GM18858 (cell line): ENCODE results near the gene DKK3.

ENCODE experiments used
- ATAC-seq: cut with Tn5 transposase; IDR thresholded peaks from one replicate; pipeline ENCODE4 v1.9.1; 2021; ENCODE audit not compliant: unreplicated experiment

Gene DKK3

DNA sequence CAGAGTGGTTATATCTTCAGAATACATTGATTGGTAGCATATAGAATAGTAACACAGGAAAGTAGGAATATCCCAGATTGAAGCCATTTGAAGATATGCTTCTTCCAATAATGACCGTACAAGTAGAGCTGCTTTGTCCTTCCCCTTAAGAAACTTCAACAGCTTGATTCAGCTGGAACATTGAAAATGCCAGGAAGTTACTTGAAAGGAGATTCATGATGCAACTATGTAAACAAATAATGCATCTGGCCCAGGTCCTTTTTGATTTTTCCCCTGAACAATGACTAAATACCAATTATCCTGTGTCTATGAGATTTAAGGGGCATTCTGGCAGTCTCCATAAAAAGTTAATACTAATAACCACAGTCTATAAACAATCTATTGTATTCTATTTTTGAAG lies 3.0 kb downstream of the DKK3 start:
- ATAC-seq: no peak

GRCh38 chr11:12005061-12005460 lies 3.4 kb downstream of the DKK3 start:
- no peak for ATAC-seq

- no peak for ATAC-seq
Measured at GRCh38 chr11:12003815-12004214, 4.6 kb downstream of the DKK3 start.

DNA sequence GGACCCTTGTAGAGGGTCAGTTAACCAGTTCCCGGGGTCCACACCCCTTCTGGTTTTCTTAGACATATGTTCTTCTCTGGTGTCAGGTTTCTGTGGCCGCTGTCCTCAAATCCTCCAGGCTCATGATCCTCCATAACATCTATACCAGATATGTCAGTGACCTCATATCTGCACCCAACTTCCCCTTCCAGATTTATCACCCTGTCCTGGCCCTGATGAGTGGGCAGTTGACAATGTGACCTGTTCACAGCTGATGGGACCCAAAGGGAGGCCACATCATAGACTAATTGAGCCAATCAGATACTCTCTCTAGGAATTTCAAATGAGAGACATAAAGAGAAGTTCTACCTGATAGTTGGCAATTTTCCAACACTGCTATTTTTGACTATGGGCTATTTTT lies 5.1 kb downstream of the DKK3 start:
- ATAC-seq: no peak

DNA sequence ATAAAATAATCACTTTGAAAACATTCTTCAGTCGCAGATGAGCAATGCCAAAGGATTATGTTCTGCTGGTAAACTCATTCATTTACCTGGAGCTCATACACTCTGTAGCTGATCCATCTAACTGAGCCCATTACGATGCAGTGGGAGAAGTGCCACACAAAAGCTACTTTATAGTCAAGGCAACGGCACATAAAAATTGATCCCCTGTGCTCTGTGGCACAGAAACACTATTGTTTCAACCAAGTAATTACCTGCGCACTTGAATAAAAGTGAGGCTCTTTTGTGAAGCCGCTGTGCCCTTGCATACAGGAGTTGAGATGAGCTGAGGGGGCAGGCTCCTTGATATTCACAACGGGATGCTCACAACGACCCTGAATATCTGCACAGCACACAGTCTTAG lies 7.2 kb downstream of the DKK3 start:
- no peak for ATAC-seq

DNA sequence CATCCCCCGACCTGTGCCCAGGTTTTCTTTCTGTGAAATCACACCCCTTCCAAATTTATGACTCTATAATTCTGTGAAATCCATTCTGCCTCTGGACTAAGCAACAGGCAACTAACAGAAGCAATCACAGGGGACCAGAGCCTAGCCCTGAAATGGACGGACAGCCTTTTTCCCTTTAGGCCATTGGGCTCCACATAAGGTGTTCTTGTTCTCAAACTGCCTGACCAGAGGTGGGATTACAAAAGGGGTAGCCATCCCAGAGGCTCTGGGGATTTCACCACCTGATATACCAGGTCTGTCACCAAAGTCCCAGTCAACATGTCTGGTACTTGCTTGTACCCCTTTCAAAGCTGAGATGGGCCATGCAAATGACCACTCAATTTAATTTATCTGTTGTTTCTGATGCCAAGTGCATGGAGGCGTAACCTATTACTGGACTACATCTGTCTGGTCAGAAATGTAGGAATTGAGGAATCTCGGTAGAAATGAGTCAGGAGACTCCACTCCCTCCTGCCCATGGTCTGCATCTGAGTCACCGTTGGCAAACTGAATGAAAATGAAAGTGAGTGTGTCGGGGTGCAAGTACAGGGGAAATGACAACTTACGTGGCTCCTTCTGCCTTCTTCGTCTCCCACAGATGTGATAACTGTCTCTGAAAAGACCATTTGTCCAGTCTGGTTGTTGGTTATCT lies 10.2 kb downstream of the DKK3 start:
- no peak for ATAC-seq

DNA sequence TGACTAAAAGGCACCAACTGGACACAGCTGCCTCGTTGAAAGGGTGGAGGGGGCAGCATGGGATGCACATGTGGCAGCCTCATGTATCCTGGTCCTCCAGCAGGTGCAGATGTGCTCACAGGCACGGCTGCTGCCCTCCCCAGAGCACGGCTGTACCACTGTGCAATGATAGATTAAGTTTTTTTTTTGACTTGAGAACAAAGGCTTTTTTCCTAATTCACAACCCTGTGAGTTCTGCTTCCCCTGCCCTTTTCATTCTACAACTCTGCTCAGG lies 11.4 kb downstream of the DKK3 start:
- no peak for ATAC-seq

DNA sequence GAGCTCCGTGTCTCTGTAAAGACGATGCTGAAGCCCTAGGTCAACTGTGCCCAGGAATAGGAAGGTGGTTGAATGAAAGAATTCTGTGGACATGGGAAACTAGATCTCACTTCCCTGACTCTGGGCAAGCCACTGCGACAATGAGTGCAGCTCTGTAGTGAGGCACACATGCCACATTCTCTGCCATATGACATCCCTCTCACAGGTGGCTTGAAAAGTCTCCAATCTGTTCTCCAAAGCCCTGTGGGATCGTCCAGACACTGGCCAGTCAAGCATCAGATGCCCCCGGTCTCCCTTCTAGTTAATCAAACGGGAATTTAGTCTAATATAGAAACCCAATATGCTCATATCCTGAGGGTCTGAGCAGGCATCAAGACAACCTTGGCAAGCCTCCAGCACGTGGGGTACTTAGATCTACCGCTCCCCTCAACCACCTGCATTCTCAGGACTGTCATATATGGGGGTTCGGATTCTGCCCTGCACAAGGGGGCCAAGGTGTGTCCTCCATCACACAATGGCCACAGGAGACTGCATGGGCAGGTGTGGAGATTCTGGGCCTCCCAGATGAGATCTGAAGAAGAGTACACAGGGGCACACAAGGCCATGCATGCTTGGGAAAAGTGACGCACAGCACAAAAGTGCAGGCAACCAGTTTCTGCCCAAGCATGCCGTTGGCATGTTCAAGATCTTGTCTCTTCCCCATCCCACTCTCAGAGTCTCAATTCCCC lies 11.9 kb downstream of the DKK3 start:
- ATAC-seq: no peak

DNA sequence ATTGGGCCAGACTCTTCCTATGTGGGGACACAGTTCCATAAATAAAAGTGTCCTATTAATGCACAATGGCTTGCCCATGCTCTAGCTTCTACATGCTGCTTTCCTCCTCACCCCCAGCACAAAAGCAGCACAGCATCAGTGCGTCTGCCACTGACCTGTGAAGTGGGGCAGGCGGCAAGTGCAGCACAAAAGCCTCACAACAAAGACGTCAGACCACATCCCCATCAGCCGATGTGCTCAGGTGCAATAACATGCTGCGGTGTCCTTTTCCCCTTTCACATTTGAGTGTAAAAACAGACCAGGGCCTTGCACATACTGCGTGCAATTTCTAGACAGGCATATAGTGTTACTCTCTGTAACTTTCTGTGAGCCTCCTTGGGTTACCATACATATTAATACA lies 12.8 kb downstream of the DKK3 start:
- ATAC-seq: no peak

- ATAC-seq: no peak
Measured at GRCh38 chr11:11993839-11994238, 14.6 kb downstream of the DKK3 start.

DNA sequence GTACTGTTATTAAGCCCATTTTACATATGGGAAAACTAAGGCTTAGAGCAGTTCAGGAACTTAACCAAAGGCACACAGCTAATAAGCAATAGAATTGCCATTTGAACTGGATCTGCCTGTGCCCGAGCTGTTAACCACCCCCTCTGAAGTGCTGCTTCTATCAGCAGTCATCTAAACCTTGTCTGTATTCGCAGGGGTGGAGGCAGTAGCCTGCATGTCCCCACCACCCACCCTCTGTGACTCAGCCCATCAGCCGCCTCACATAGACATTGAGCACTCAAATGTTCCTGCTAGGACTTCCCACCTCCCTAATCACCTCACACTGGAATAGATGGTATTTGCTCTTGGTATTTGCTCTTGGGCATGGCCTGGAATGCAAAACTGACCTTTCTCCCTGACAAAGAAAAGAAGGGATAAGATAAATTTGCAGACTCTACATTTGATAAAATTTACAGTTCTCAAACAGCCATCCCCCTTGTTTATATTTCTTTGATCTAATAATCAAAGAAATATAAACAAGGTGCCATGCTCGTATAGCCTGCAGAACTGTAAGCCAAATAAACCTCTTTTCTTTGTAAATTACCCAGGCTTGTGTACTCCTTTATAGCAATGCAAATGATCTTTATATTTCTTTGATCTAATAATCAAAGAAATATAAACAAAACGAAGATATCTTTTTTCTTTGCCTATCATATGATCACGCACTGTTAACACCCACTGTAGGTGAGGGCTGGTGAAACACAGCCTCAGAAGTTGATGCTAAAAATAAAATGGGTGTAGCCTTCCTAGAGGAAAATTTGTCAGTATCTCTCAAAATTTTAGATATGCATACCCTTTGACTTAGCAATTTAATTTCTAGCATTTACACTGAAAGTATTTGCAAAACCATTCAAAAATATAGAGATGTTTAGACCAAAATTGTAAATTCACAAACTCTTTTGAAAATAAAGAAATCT lies 15.9 kb downstream of the DKK3 start:
- ATAC-seq: no peak

DNA sequence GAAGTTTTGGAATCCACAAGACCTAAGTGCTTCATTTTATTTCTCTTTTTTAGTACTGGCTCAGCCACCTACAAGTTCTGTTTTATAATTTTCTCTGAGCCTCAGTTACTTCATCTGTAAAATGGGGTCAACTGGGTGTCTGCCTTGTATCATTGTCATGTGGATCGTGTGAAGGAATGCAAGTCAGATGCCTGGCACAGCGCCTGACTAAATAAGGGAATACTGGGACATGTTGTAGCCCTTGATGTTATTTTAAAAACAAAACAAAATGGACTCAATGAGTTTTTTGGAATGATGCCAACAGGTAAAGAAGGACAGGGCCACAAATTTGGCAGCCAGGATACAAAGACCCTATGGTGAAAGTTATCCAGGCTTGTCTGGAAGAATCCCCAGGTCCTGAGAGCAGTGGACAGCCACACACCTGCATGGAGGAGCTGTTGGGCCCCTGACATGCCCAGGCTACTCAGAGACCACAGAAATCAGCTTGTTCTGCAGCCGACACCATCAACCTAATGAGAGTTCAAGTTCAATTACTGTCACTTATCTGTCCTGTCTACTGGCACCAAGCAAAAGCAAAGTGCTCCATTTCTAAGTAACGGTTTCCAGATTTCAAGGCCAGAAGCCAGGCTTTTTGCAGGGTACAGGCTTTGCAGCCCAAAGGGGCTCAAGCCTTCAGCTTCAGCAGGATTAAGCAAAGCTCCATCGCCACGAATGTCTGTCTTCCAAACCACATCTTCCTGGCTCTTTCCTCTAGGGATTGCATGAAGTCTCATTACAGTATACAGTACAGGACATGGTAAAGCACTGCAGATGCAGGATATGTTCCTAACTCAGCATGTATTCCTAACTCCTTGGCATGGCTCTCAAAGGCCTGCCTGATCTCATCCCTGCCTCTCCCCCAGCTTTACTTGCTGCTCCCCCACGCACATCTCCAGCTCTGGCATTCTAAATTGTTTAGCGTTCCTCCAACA lies 18.4 kb downstream of the DKK3 start:
- ATAC-seq: no peak

GRCh38 chr11:11988681-11989261 lies 19.7 kb downstream of the DKK3 start:
- ATAC-seq: no peak

GRCh38 chr11:11988099-11988651 lies 20.3 kb downstream of the DKK3 start:
- ATAC-seq: no peak

DNA sequence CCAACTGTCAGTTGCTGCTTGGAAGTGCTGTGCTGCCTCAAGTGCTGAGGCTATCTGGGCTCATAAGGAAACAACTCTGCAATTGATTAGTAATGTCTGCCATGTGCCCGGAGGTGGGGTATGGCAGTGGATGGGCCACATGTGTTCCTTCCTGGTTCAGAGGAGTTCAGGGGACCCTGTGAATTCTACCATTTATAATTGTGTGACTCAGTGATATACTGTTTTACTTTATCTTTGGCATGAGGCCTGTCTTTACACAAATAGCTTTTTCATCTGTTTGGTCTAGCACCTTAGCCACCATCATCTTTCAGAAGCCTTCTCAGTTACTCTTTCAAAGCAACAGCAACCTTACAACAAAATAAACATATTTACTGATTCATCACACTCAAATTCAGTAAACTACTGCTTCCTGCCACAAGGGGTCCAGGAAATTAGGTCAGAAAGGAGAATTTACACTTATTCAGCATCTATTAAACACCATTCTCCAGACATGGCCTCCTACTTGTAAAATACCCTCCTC lies 20.9 kb downstream of the DKK3 start:
- no peak for ATAC-seq

- ATAC-seq: no peak
Measured at GRCh38 chr11:11985954-11986949, 22.2 kb downstream of the DKK3 start.

GRCh38 chr11:11985016-11985715 lies 23.3 kb downstream of the DKK3 start:
- ATAC-seq: no peak

GRCh38 chr11:11984563-11984962 lies 23.9 kb downstream of the DKK3 start:
- no peak for ATAC-seq
